Stimulated activated CD8-positive, alpha-beta memory T cell treated with anti-CD3 and anti-CD28 coated beads, Interleukin-7, amount 100 ng/mL, for 48 hours (primary cell): Measurements from ENCODE around the gene ZSWIM4.

ENCODE experiments used
- DNase-seq, 2 donors: peaks; one replicate each; pipeline ENCODE4 v3.0.0-alpha.2; 2020; ENCODE audit warnings: low read depth in 1 of 2; ENCODE audit errors: extremely low read depth in 1 of 2

ZSWIM4 gene

GRCh38 chr19:13831537-13832467, 36.6 kb downstream of the ZSWIM4 start:
- no peak for DNase-seq

DNA sequence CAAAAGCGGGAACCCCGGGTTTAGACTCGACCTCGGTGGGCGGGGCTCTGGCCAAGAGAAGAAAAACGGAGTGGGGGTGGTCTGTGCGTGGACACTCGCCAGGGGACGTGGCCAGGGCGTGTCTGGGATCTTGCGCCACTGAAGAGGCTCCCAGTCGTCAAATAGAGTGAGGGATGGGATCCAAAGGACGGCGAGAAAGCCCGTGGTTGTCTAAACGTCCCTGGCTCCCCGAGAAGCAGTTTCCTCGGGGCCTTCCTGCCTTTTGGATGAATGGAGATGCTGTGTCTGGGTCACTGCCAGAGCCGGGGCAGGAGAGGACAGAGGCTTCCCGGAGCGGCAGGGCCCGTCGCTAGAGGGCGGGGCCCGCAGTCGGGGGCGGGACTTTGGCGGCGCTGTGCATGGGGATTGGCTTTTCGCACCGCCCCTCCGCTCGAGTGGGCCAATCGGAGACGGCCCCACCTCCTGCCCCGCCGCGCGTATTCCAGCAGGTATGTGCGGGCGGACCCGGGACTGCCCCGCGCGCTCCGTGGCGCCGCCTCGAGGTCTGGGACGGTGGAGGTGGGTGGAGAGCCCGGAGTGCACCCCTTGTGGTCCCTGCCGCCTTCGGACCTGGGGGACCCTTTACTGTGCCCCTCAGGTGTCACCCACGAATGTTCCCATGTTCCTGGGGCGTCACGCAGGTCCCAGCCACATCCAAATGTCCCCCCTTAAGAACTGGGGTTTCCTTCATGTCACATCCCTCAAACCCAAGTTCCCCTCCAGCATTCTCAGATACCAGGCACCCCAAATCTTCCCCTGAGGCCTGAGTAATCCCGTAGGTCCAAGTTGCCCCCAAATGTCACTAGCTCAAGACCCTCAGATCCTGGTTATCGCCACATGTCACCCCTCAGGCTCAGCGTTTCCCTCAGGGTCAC, 38.3 kb downstream of the ZSWIM4 start:
- peak; percentile 88 to 90 for DNase-seq

- DNase-seq = no peak
Observed at GRCh38 chr19:13834244-13835069, 39.2 kb downstream of the ZSWIM4 start.

DNA sequence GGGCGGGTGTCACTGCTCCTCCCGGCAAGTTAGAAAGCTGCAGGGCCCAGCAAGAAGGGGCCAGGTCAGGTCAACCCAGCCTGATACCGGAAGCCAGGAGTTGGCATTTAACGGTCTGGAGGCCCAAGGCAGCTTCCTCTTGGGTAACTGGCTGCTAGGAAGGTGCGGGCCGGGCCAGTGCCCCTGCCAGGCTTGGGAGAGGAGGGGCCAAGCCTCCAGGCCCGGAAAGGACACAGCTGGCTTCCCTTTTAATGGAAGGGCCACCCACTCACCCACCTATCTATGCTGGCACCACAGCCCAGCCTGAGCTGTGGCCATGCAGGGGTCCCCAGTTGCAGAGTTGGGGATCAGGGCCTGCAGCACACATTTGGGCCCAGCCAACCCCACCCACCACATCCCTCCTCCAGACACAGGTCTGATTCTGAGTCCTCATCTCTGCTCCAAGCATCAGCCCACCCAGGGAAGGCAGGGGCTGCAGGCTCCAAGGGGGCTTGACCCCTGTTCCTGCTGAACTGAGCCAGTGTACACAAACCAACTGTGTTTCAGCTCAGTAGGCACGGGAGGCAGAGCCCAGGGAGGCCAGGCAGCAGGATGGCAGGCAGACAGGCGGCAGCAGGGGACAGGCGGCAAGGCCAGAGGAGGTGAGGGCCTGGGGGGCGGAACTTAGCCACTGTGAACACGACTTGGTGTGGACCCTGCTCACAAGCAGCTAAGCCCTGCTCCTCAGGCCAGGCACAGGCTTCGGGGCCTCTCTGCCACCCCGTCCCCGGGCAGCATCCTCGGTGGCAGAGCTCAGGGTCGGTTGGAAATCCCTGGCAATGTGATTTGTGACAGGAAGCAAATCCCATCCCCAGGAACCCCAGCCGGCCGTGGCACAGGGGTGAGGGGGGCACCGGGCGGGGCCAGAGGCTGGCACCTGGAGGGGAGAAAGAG, 40.8 kb downstream of the ZSWIM4 start:
- no peak for DNase-seq

GRCh38 chr19:13838435-13839129, 43.3 kb downstream of the ZSWIM4 start:
- DNase-seq = no peak

DNA sequence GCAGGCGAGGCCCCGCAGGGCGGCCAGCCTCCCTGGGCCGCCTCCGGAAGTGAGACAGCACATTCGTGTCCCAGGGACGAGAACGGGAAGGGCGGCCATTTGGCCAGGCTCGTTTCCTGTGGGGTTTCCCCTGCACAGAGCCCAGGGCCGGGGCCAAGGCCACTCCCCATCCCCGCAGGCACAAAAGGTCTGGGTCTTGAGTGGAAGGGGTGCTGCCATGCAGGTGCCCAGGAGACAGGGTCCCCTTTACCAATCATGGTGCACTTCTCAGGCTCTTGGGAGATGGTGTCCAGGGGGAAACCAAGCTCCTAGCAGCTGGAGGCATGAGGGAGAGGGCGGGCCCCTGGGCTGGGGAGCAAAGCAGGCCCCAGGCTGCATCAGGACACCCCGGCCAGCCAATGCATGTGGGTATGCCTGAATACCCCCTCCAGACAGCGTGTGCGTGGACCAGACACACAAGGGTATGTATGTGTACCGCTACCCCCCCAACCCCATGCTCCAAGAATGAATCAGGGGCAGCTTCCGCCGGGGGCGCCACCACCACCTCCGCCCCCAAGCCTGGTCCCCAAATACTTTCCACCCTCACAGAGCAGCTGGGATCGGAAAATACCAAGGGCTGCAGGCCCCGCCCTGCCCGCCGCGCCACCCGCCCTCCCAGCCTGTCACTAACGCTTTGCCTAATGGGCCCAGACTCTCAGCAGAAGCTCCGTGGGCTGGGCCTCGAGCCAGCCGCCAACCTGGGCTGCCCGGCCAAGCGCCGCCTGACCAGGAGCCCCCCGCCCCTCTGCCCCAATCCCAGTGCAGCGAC, 44.1 kb downstream of the ZSWIM4 start:
- DNase-seq = peak; percentile 87 to 91

DNA sequence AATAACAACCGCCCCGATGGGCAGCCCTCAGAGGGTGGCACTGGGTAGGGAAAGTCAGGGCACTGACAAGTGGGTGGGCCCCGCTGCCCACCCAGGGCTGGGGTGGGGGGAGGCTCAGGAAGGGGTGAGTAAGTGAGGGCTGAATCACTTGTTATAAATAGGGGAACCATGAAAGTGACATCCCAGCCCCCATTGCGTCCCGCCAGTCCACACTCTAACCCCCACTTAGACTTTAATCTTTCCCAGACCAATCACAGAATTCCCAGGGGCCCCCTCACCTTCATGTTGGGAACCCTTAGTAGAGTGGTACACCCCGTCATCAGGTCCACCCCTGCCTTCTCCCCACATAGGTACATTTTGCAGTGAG, 44.7 kb downstream of the ZSWIM4 start:
- DNase-seq = no peak

GRCh38 chr19:13840305-13841085, 45.3 kb downstream of the ZSWIM4 start:
- DNase-seq = no peak

DNA sequence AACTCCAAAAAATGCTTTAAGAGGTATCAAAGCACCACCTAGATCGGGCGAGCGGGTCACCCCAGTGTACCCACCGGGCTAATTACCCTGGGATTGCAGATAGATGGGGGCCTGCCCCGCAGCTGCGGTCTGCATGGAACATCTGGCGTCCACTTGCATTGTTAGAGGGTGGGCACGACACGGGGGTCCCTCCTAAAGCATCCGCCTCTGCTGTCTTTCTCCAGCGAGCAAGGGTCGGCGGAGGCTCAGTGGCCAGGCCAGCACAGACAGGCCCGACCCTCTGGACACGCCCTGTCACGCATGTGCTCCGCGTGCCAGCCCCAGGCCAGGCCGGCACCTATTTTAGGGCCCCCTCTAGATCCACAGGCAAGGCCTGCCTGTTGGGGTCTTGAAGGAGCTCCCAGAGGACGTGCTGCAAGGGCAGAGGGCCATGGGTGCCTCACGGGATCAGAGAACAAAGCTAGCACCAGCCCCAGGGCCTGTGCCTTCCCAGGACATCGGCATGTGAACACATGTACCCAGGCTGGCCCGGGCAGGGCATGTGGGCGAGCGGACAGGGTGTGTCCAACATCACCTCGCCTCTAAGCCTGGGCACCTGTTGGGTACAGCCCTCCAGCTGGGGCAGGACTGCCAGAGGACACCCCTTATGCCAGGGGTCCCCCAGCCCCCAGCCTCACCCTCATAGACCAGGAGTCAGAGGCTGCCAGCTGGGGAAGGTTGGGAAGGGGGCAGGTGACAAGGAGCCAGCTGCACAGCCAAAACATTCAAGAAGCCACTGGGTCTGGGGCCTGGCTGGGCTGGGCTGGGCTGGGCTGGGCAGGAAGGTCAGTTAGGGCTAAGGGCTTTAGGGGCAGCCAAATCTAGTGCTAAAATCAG, 46.1 kb downstream of the ZSWIM4 start:
- no peak for DNase-seq

- DNase-seq = no peak
Observed at GRCh38 chr19:13841962-13842290, 46.7 kb downstream of the ZSWIM4 start.

DNA sequence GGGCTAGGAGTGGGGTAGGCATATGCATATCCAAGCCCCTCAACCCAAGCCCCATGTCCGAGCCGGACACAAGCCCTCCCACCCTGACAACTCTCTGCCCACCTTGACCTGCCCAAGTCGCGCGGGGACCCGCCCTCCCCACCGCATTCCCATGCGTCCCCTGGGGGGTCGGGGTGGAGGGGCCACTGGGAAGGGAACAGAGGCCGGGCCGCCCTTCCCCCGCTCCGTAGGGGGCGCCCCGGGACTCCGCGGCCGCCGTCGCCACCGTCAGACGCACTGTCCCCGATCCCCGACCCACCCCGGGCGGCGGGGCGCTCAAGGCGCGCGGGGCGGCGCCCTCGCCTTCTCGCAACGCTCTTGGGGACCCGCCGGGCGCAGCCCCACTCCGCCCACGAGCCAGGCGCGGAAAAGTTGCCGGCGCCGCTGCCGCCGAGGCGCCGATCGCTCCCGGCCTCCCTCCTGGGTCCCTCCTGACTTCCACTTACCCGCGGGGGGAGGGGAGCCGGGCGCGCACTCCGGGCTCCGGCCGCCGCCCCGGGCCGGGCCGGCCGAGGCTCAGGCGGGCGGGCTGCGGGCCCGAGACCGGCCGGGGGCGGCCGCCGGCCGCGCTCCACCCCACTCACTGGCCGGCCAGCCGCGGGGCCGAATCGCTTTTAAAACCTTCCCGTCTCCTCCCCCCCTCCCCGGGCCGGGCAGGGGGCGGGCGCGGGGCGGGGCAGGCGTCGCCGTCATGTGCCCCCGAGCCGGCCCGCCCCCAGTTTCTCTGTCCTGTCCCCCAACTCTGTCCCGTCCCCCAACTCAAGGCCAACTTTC, 47.3 kb downstream of the ZSWIM4 start:
- DNase-seq = peak in 1 of 2 donors; percentile 68

GRCh38 chr19:13843104-13843921, 48.1 kb downstream of the ZSWIM4 start:
- DNase-seq = no peak

DNA sequence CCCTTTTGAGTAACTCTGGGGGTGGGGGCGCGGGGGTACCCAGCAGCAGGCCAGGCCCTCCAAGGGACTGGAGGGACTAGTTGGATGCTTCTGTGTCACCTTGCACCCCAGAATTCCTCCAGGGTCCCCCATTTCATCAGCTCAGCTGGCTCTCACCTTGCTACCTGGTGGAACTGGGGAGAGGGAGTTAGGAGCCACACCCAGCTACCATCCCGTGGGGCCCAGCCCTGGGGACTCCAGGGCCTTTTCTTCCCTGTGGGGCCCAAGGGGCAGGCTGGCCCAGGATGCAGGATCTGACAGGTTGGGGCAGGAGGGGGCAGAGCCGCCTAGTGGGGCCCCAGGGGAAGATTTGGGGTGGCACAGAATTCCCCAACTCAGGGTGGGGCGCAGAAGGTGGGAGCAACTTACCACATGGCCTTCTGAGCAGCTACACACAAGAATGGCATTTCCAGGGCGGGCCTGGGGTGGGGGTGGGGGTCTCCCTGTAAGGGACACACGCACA, 48.9 kb downstream of the ZSWIM4 start:
- no peak for DNase-seq

GRCh38 chr19:13846557-13847406, 51.5 kb downstream of the ZSWIM4 start:
- peak; percentile 98 to 99 for DNase-seq
